Measurements from ENCODE around the gene GLT8D1.

DNA sequence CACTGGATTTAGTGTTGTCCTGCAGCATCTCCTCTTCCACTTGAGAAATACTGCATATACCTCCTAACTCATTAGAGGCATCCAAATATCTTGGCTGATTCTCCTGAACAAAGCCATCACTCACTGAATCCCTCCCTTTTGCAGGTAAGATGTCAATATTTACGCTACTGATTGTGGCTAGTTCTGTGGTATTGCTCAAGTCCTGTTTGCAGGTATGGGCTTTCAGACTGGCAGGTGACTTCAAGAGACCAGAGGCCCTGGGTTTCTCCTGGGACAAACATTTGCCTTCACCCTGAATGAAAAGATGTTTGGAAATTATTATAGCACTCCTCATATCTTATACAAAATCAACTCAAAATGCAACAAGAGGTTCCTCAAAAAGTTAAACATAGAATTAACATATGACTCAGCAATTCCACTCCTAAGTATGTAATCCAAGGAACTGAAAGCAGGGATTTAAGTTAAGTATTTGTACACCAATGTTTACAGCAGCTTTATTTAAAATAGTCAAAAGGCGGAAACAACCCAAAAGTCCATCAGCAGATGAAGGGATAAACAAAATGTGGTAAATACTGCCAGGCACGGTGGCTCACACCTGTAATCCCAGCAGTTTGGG, 46.6 kb upstream of the GLT8D1 start:
- TF ChIP-seq EZH2 (IDR thresholded peaks at IDR 0.05; ENCODE audit: insufficient read depth, poor library complexity, severe bottlenecking) (no peak), EZH2phosphoT487 (IDR thresholded peaks at IDR 0.05; ENCODE audit: insufficient read depth, low read depth) (no peak)
